ENCODE data around the gene ACTN1.

Gene ACTN1

GRCh38 chr14:68957775-68958174 lies 21.3 kb downstream of the ACTN1 start:
- no peak overlapping the region for H3K27ac ChIP-seq
- no peak for TF ChIP-seq CTCF (IDR thresholded peaks at IDR 0.05)
- no peak for TF ChIP-seq ZFX (IDR thresholded peaks at IDR 0.05; ENCODE audit: borderline replicate concordance)

DNA sequence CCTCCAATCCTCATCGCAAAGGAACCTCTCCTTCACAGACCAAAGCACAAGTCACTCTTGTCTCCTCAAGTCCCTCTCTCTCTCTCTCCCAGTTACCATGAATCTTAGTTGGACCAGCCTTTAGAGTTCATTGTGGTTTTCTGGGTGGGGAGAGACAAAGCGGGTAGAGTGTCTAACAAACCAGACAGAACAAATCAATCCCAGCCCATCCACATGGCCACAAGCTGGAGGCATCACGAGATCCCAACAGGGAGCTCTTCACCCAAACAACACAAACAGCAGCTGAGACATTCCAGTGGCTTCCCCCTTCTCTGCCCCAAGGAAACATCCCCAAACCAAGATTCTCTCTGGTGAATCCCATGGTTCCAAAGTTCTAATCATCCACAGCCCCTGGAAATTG lies 22.4 kb downstream of the ACTN1 start:
- TF ChIP-seq CTCF (IDR thresholded peaks at IDR 0.05) (no peak), ZFX (IDR thresholded peaks at IDR 0.05; ENCODE audit: borderline replicate concordance) (no peak)
- H3K27ac ChIP-seq: no peak overlapping the region

- TF ChIP-seq CTCF (IDR thresholded peaks at IDR 0.05) (no peak), ZFX (IDR thresholded peaks at IDR 0.05; ENCODE audit: borderline replicate concordance) (no peak)
- no peak overlapping the region for H3K27ac ChIP-seq
Measured at GRCh38 chr14:68955851-68956179, 23.3 kb downstream of the ACTN1 start.

- no peak overlapping the region for H3K27ac ChIP-seq
- TF ChIP-seq ZFX (IDR thresholded peaks at IDR 0.05; ENCODE audit: borderline replicate concordance): no peak
- no peak for TF ChIP-seq CTCF (IDR thresholded peaks at IDR 0.05)
Measured at GRCh38 chr14:68955164-68955850, 23.8 kb downstream of the ACTN1 start.

- TF ChIP-seq ZFX (IDR thresholded peaks at IDR 0.05; ENCODE audit: borderline replicate concordance) (no peak), CTCF (IDR thresholded peaks at IDR 0.05) (no peak)
- no peak overlapping the region for H3K27ac ChIP-seq
Measured at GRCh38 chr14:68953196-68953555, 25.9 kb downstream of the ACTN1 start.

DNA sequence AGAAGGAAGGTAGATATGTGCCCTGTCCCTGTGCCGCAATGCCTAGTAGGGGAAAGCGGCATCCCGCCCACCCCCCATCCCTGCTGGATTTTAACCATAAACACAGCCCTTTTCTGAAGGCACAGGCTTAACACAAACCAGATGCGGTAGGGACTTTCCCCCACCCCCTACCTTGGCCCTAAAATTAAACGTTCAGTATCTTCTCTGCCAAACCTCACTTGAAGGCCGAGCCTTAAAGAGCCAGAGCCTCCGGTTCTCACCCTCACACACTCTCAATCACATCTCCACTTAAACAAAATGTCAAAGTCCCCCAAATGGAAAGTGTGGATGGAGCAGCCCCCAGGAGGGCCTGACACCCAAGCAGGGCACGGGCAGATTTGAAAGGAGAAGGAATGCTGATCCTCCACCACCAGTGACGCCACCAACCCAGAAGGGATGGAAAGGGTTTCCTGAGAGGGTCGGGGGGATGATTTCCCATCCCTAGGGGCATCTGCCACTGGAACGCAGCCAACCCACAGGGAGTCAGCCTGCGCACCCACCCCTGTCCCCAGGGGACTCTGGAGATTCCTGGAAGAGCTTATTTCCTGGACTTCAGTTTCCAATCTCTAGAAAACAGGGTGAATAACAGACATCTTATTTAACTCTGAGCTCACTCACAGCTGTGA lies 26.4 kb downstream of the ACTN1 start:
- TF ChIP-seq ZFX (IDR thresholded peaks at IDR 0.05; ENCODE audit: borderline replicate concordance): no peak
- TF ChIP-seq CTCF (IDR thresholded peaks at IDR 0.05): no peak
- no peak overlapping the region for H3K27ac ChIP-seq

DNA sequence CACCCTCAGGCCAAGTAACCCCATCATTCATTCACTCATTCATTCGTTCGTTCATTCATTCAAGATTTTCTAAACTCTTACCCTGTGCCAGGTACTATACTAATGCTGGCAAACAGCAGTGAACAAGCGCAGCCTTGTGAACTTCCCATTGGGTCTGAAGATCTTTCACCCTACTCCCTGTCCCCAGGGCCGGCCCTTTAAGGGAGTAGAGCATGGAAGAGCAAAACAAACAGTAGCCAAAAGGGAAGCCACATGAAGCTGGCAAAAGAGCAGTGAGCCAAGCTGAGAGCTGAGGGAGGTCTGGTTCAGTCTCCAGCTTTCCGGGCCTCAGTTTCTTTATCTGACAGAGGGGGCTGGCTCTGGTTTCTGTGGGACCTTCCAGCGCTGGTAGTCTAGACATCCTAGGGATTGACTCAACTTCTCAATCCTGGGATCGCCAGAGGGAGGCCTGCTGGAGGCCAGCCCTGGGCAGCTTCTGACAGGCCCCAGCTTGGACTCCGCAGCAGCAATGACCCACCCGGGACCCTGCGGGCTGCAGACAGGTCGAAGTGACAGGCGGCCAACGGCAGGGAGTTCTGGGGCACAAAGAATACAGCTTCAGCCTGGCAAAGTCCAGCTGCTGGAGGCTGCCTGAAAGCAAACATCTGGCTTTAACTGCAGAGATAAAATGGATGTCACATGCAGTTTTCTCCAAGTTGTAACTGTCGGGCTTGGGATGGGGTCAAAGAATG lies 27.1 kb downstream of the ACTN1 start:
- H3K27ac ChIP-seq: no peak overlapping the region
- TF ChIP-seq ZFX (IDR thresholded peaks at IDR 0.05; ENCODE audit: borderline replicate concordance) (no peak), CTCF (IDR thresholded peaks at IDR 0.05) (no peak)

Data from 22Rv1 (cell line).